Measurements from ENCODE around the gene SCARF1.
A peak's percentile ranks its signal among the peaks of the same experiment; 100 is the strongest.
"Not testable (repeated sequence)": the region's sequence is repeated elsewhere in the genome, so short reads cannot be mapped to it uniquely, and the experiment has no call there.

SCARF1 gene

GRCh38 chr17:1645207-1646171 lies at the start of gene SCARF1:
Gene SCARF1, minus strand, starts transcription at chr17:1645732. Its CDS starts 35 bp downstream, at chr17:1645697.
- DNase-seq (ENCODE audit: low spot score in 2 of 2) (no peak), ATAC-seq (no peak)
- Mint-ChIP-seq H3K4me3 (peak within 1 kb of the TSS; percentile 82), H3K9me3 (no peaks in the 10 kb centered on the region), H3K36me3 (peaks cover 14% of the 10 kb centered on the region), H3K27ac (peak within 1 kb of the TSS; percentile 92), H3K4me1 (peaks cover 41% of the 10 kb centered on the region)

GRCh38 chr17:1693339-1693738 lies 47.8 kb upstream of the SCARF1 start:
- no peak for ATAC-seq
- no peaks in the 10 kb centered on the region for H3K9me3 Mint-ChIP-seq
- H3K4me1 Mint-ChIP-seq, result no peaks in the 10 kb centered on the region
- no peak for DNase-seq (ENCODE audit: low spot score in 2 of 2)
- H3K27ac Mint-ChIP-seq, result no peak overlapping the region
- H3K36me3 Mint-ChIP-seq, result no peaks in the 10 kb centered on the region
- no peak overlapping the region for H3K4me3 Mint-ChIP-seq

- ATAC-seq (no peak), DNase-seq (ENCODE audit: low spot score in 2 of 2) (no peak)
- Mint-ChIP-seq H3K9me3 (no peaks in the 10 kb centered on the region), H3K27ac (no peak overlapping the region), H3K36me3 (no peaks in the 10 kb centered on the region), H3K4me1 (no peaks in the 10 kb centered on the region), H3K4me3 (no peak overlapping the region)
These were observed 45.2 kb upstream of the SCARF1 start for GRCh38 chr17:1690544-1691221.

GRCh38 chr17:1688405-1688804 lies 42.9 kb upstream of the SCARF1 start:
- H3K9me3 Mint-ChIP-seq, result not testable (repeated sequence)
- H3K36me3 Mint-ChIP-seq, result peaks cover 16% of the 10 kb centered on the region

GRCh38 chr17:1686086-1686485 lies 40.6 kb upstream of the SCARF1 start:
- Mint-ChIP-seq H3K36me3 (peaks cover 39% of the 10 kb centered on the region), H3K4me3 (no peak overlapping the region), H3K27ac (no peak overlapping the region), H3K9me3 (no peaks in the 10 kb centered on the region), H3K4me1 (peaks cover 35% of the 10 kb centered on the region)
- DNase-seq (ENCODE audit: low spot score in 2 of 2) (no peak), ATAC-seq (no peak)

More at GRCh38 chr17:1688405-1688804, 42.9 kb upstream of the SCARF1 start:
- H3K4me3 Mint-ChIP-seq; H3K27ac Mint-ChIP-seq; DNase-seq (ENCODE audit: low spot score in 2 of 2); ATAC-seq: not testable (repeated sequence)
- H3K4me1 Mint-ChIP-seq, result peaks cover 17% of the 10 kb centered on the region

- Mint-ChIP-seq H3K4me1 (peaks cover 42% of the 10 kb centered on the region), H3K4me3 (peak within 1 kb of the TSS; percentile 94), H3K36me3 (peaks cover 54% of the 10 kb centered on the region), H3K27ac (peak within 1 kb of the TSS; percentile 97), H3K9me3 (no peaks in the 10 kb centered on the region)
- peak; percentile 99 for ATAC-seq
- peak; percentile 95 to 99 for DNase-seq (ENCODE audit: low spot score in 2 of 2)
These were observed 39.1 kb upstream of the SCARF1 start, which contains the start of gene PRPF8 for GRCh38 chr17:1684378-1685189. Gene PRPF8, minus strand, starts transcription at chr17:1684867. Its CDS starts 296 bp downstream, at chr17:1684571.

GRCh38 chr17:1683459-1683858 lies 37.9 kb upstream of the SCARF1 start:
- ATAC-seq (no peak), DNase-seq (ENCODE audit: low spot score in 2 of 2) (no peak)
- peaks cover 42% of the 10 kb centered on the region for H3K4me1 Mint-ChIP-seq
- peak overlapping the region; percentile 94 for H3K4me3 Mint-ChIP-seq
- peak overlapping the region; percentile 97 for H3K27ac Mint-ChIP-seq
- H3K36me3 Mint-ChIP-seq, result peaks cover 65% of the 10 kb centered on the region
- H3K9me3 Mint-ChIP-seq, result no peaks in the 10 kb centered on the region

GRCh38 chr17:1676401-1676800 lies 30.9 kb upstream of the SCARF1 start:
- Mint-ChIP-seq H3K36me3 (peaks cover 100% of the 10 kb centered on the region), H3K9me3 (no peaks in the 10 kb centered on the region), H3K4me3 (no peak overlapping the region), H3K27ac (no peak overlapping the region), H3K4me1 (peaks cover 29% of the 10 kb centered on the region)
- DNase-seq (ENCODE audit: low spot score in 2 of 2), result no peak
- ATAC-seq, result no peak

- peaks cover 100% of the 10 kb centered on the region for H3K36me3 Mint-ChIP-seq
- DNase-seq (ENCODE audit: low spot score in 2 of 2) (peak in 1 of 2 donors; percentile 21), ATAC-seq (peak; percentile 92)
- H3K27ac Mint-ChIP-seq, result peak overlapping the region; percentile 76
- no peaks in the 10 kb centered on the region for H3K9me3 Mint-ChIP-seq
- H3K4me3 Mint-ChIP-seq, result peak overlapping the region; percentile 19
- peaks cover 50% of the 10 kb centered on the region for H3K4me1 Mint-ChIP-seq
These were observed 27.7 kb upstream of the SCARF1 start for GRCh38 chr17:1673041-1673785.

GRCh38 chr17:1663934-1664333 lies 18.4 kb upstream of the SCARF1 start:
- peaks cover 100% of the 10 kb centered on the region for H3K36me3 Mint-ChIP-seq
- not testable (repeated sequence) for H3K4me1 Mint-ChIP-seq; DNase-seq (ENCODE audit: low spot score in 2 of 2); H3K27ac Mint-ChIP-seq; ATAC-seq; H3K4me3 Mint-ChIP-seq; H3K9me3 Mint-ChIP-seq

GRCh38 chr17:1661045-1661444 lies 15.5 kb upstream of the SCARF1 start:
- H3K27ac Mint-ChIP-seq, result no peak overlapping the region
- H3K9me3 Mint-ChIP-seq, result no peaks in the 10 kb centered on the region
- peaks cover 7% of the 10 kb centered on the region for H3K4me1 Mint-ChIP-seq
- ATAC-seq (no peak), DNase-seq (ENCODE audit: low spot score in 2 of 2) (no peak)
- peaks cover 100% of the 10 kb centered on the region for H3K36me3 Mint-ChIP-seq
- no peak overlapping the region for H3K4me3 Mint-ChIP-seq

- H3K36me3 Mint-ChIP-seq, result peaks cover 100% of the 10 kb centered on the region
- no peaks in the 10 kb centered on the region for H3K9me3 Mint-ChIP-seq
- H3K4me1 Mint-ChIP-seq, result peaks cover 7% of the 10 kb centered on the region
- ATAC-seq, result no peak
- H3K27ac Mint-ChIP-seq, result no peak overlapping the region
- no peak overlapping the region for H3K4me3 Mint-ChIP-seq
- no peak for DNase-seq (ENCODE audit: low spot score in 2 of 2)
These were observed 12.6 kb upstream of the SCARF1 start for GRCh38 chr17:1658100-1658499.

GRCh38 chr17:1653735-1654134 lies 8.2 kb upstream of the SCARF1 start:
- H3K4me3 Mint-ChIP-seq, result no peak overlapping the region
- H3K4me1 Mint-ChIP-seq, result peaks cover 11% of the 10 kb centered on the region
- peaks cover 90% of the 10 kb centered on the region for H3K36me3 Mint-ChIP-seq
- ATAC-seq, result no peak
- no peak for DNase-seq (ENCODE audit: low spot score in 2 of 2)
- no peaks in the 10 kb centered on the region for H3K9me3 Mint-ChIP-seq
- H3K27ac Mint-ChIP-seq, result no peak overlapping the region

GRCh38 chr17:1652794-1653193 lies 7.3 kb upstream of the SCARF1 start:
- not testable (repeated sequence) for ATAC-seq
- peaks cover 81% of the 10 kb centered on the region for H3K36me3 Mint-ChIP-seq

More at GRCh38 chr17:1652794-1653193, 7.3 kb upstream of the SCARF1 start:
- DNase-seq (ENCODE audit: low spot score in 2 of 2); H3K4me3 Mint-ChIP-seq; H3K9me3 Mint-ChIP-seq: not testable (repeated sequence)
- Mint-ChIP-seq H3K27ac (peak overlapping the region; percentile 63), H3K4me1 (peaks cover 11% of the 10 kb centered on the region)
